ENCODE results near the gene MAP3K21. TPM values are rescaled to one million over a fixed set of nuclear protein-coding genes. Genes with fewer than 3 reads are reported as not detected.
A peak's percentile ranks its signal among the peaks of the same experiment; 100 is the strongest.

The MAP3K21 gene
- total and polyA plus RNA-seq, 2 donors (not counting 1 experiment from before 2014, with no cell fraction given), result 0.07 to 0.17 TPM

DNA sequence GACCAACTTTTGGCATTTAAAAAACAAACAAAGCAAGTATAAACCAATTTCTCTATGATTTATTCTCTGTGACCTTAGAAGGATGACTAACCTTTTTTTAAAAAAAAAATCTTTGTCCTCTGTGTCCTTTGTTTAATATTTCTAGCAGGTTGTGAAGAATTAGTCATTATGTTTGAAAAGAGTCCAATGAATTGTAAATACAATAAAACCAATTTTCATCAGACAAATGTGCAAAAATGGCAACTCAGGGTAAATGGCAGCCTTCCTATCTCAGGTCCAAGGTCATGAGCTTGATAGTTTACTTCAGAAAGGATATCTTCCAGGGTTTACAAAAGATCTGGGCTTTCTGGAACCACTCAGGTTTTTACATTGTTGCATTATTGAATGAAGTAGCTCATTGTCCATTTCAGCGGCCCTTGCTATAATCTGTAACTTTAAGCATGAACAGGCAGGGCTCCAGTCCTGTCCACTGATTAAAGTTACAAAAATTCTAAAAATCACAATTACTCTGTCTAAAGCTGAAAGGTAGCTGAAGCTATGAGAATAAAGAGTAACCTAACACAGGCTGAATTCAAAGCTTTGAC is 11.7 kb upstream of the MAP3K21 start:
- peak in 1 of 2 donors; percentile 32 for DNase-seq (ENCODE audit: low read depth in 2 of 2)
- TF ChIP-seq EZH2 (IDR thresholded peaks at IDR 0.05; ENCODE audit: low read length, missing control alignments), result no peak
- TF ChIP-seq, protein P1, sequence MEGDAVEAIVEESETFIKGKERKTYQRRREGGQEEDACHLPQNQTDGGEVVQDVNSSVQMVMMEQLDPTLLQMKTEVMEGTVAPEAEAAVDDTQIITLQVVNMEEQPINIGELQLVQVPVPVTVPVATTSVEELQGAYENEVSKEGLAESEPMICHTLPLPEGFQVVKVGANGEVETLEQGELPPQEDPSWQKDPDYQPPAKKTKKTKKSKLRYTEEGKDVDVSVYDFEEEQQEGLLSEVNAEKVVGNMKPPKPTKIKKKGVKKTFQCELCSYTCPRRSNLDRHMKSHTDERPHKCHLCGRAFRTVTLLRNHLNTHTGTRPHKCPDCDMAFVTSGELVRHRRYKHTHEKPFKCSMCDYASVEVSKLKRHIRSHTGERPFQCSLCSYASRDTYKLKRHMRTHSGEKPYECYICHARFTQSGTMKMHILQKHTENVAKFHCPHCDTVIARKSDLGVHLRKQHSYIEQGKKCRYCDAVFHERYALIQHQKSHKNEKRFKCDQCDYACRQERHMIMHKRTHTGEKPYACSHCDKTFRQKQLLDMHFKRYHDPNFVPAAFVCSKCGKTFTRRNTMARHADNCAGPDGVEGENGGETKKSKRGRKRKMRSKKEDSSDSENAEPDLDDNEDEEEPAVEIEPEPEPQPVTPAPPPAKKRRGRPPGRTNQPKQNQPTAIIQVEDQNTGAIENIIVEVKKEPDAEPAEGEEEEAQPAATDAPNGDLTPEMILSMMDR (conservative IDR thresholded peaks at IDR 0.05 in 1 of 2, IDR thresholded peaks at IDR 0.05 in 1 of 2; ENCODE audit: low read depth in 1 of 2, low read length in 2 of 2), result no peak
- Histone ChIP-seq H3K27ac (ENCODE audit: insufficient read depth, low read length) (no peak overlapping the region), H3K9me3 (ENCODE audit: control insufficient read depth, insufficient read depth, low read depth, low read length) (no peaks in the 10 kb centered on the region), H3K36me3 (ENCODE audit: control insufficient read depth, insufficient read depth, low read length) (no peaks in the 10 kb centered on the region), H4K20me1 (ENCODE audit: control insufficient read depth, extremely low read depth, insufficient read depth, low read length) (no peaks in the 10 kb centered on the region), H2AFZ (ENCODE audit: low read length) (no peak overlapping the region), H3K9ac (ENCODE audit: insufficient read depth, low read length) (no peak overlapping the region), H3K79me2 (ENCODE audit: control insufficient read depth, insufficient read depth, low read length) (no peaks in the 10 kb centered on the region), H3K4me2 (ENCODE audit: extremely low read depth, insufficient read depth, low read length) (no peak overlapping the region), H3K4me3 (replicated peaks in 1 of 4; ENCODE audit: control extremely low read depth in 1 of 4, insufficient read depth in 1 of 4, low read depth in 3 of 4, low read length in 4 of 4) (no peak overlapping the region), H3K27me3 (ENCODE audit: control insufficient read depth, insufficient read depth, low read length) (no peaks in the 10 kb centered on the region), H3K4me1 (ENCODE audit: control insufficient read depth, extremely low read depth, insufficient read depth, low read length) (no peaks in the 10 kb centered on the region)

DNA sequence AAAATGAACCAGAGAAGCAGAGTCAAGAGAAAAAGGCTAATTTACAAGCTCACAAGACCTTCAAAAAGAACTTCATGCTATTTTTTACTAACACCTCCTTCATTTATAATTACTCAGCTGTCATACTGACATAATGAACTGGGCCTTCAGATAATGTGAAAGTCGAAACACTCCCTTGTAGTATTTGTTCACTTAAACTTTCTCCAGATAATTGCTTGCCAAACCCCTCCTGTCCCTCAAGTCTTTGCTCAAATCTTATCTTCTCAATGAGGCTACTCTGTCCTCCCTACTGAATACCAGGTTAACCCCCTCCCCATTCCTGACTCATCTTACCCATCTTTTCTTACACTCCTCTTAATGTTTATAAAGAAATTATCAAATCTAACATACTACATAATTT is 11.1 kb upstream of the MAP3K21 start:
- H2AFZ ChIP-seq (ENCODE audit: low read length), result no peak overlapping the region
- no peaks in the 10 kb centered on the region for H3K79me2 ChIP-seq (ENCODE audit: control insufficient read depth, insufficient read depth, low read length)
- no peaks in the 10 kb centered on the region for H4K20me1 ChIP-seq (ENCODE audit: control insufficient read depth, extremely low read depth, insufficient read depth, low read length)
- no peak overlapping the region for H3K4me2 ChIP-seq (ENCODE audit: extremely low read depth, insufficient read depth, low read length)
- H3K4me3 ChIP-seq (replicated peaks in 1 of 4; ENCODE audit: control extremely low read depth in 1 of 4, insufficient read depth in 1 of 4, low read depth in 3 of 4, low read length in 4 of 4), result no peak overlapping the region
- TF ChIP-seq, protein P1 (conservative IDR thresholded peaks at IDR 0.05 in 1 of 2, IDR thresholded peaks at IDR 0.05 in 1 of 2; ENCODE audit: low read depth in 1 of 2, low read length in 2 of 2), result no peak
- TF ChIP-seq EZH2 (IDR thresholded peaks at IDR 0.05; ENCODE audit: low read length, missing control alignments), result no peak
- no peak overlapping the region for H3K27ac ChIP-seq (ENCODE audit: insufficient read depth, low read length)
- no peaks in the 10 kb centered on the region for H3K27me3 ChIP-seq (ENCODE audit: control insufficient read depth, insufficient read depth, low read length)
- no peaks in the 10 kb centered on the region for H3K4me1 ChIP-seq (ENCODE audit: control insufficient read depth, extremely low read depth, insufficient read depth, low read length)
- H3K9ac ChIP-seq (ENCODE audit: insufficient read depth, low read length), result no peak overlapping the region
- H3K9me3 ChIP-seq (ENCODE audit: control insufficient read depth, insufficient read depth, low read depth, low read length), result no peaks in the 10 kb centered on the region
- H3K36me3 ChIP-seq (ENCODE audit: control insufficient read depth, insufficient read depth, low read length), result no peaks in the 10 kb centered on the region
- no peak for DNase-seq (ENCODE audit: low read depth in 2 of 2)

DNA sequence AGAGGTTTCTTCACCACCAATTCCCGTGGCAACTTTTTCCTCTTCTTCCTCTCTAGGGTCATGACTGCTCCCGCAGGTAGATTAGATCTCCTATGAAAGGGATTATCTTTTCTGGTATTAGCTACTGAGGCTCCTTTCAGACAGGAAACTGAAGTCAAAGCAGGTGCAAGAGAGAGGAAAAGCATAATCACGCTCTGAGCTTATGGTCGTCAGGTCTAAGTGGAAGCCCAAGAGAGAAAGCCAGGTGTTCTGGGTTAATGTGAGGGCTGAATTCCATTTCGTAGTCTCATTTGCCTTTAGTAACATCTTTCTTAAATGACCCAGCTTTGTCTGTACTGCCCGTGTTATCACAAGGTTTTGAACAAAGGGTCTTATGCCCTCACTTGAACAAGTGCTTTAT is 8.3 kb upstream of the MAP3K21 start:
- Histone ChIP-seq H3K36me3 (ENCODE audit: control insufficient read depth, insufficient read depth, low read length) (no peaks in the 10 kb centered on the region), H3K4me1 (ENCODE audit: control insufficient read depth, extremely low read depth, insufficient read depth, low read length) (no peaks in the 10 kb centered on the region), H3K27ac (ENCODE audit: insufficient read depth, low read length) (no peak overlapping the region), H3K9ac (ENCODE audit: insufficient read depth, low read length) (no peak overlapping the region), H3K9me3 (ENCODE audit: control insufficient read depth, insufficient read depth, low read depth, low read length) (no peaks in the 10 kb centered on the region), H3K4me3 (replicated peaks in 1 of 4; ENCODE audit: control extremely low read depth in 1 of 4, insufficient read depth in 1 of 4, low read depth in 3 of 4, low read length in 4 of 4) (no peak overlapping the region), H4K20me1 (ENCODE audit: control insufficient read depth, extremely low read depth, insufficient read depth, low read length) (no peaks in the 10 kb centered on the region), H2AFZ (ENCODE audit: low read length) (no peak overlapping the region), H3K79me2 (ENCODE audit: control insufficient read depth, insufficient read depth, low read length) (no peaks in the 10 kb centered on the region), H3K27me3 (ENCODE audit: control insufficient read depth, insufficient read depth, low read length) (no peaks in the 10 kb centered on the region), H3K4me2 (ENCODE audit: extremely low read depth, insufficient read depth, low read length) (no peak overlapping the region)
- TF ChIP-seq, protein P1 (conservative IDR thresholded peaks at IDR 0.05 in 1 of 2, IDR thresholded peaks at IDR 0.05 in 1 of 2; ENCODE audit: low read depth in 1 of 2, low read length in 2 of 2), result no peak
- DNase-seq (ENCODE audit: low read depth in 2 of 2), result no peak

All from fibroblast of lung (primary cell).